GM23338 (cell line): ENCODE results near the gene LAMA4. TPM values are rescaled to one million over a fixed set of nuclear protein-coding genes. Genes with fewer than 3 reads are reported as not detected.

Experiments used
- ATAC-seq: fragments of 200-7000 bp; cut with Tn5 transposase; 3 replicates; pipeline ENCODE4 v1.9.1; 2020
- DNase-seq: peaks from one replicate; pipeline ENCODE4 v3.0.0-alpha.2; 2015; ENCODE audit warnings: low spot score
- H2AFZ ChIP-seq: fragments of 200-600 bp; sonication (generic); 2 replicates; pipeline ENCODE4 v1.8.0; 2016; ENCODE audit warnings: antibody characterized with exemption, mild to moderate bottlenecking, moderate library complexity
- H3F3A ChIP-seq: fragments of 200-600 bp; sonication (generic); replicated peaks from 2 replicates; pipeline ENCODE4 v1.8.0; 2017; ENCODE audit warnings: antibody characterized with exemption, mixed run types, low read depth
- H3K27ac ChIP-seq: fragments of 200-600 bp; sonication (generic); 2 replicates; pipeline ENCODE4 v1.6.1; 2016; ENCODE audit warnings: low read depth
- H3K27me3 ChIP-seq: fragments of 200-600 bp; sonication (generic); 2 replicates; pipeline ENCODE4 v1.8.0; 2016; ENCODE audit warnings: mild to moderate bottlenecking, mixed run types, moderate library complexity; ENCODE audit not compliant: insufficient read depth
- H3K36me3 ChIP-seq: fragments of 200-600 bp; sonication (generic); 2 replicates; pipeline ENCODE4 v1.8.0; 2016; ENCODE audit warnings: mild to moderate bottlenecking; ENCODE audit not compliant: insufficient read depth
- H3K4me1 ChIP-seq: fragments of 200-600 bp; sonication (generic); 2 replicates; pipeline ENCODE4 v1.8.0; 2016; ENCODE audit warnings: mild to moderate bottlenecking, moderate library complexity; ENCODE audit not compliant: insufficient read depth
- H3K4me2 ChIP-seq: fragments of 200-600 bp; sonication (generic); 2 replicates; pipeline ENCODE4 v1.7.1; 2017; ENCODE audit warnings: mixed run types
- H3K4me3 ChIP-seq: fragments of 200-600 bp; sonication (generic); 2 replicates; pipeline ENCODE4 v1.6.1; 2016; ENCODE audit warnings: mixed run types
- H3K79me2 ChIP-seq: fragments of 200-600 bp; sonication (generic); replicated peaks from 2 replicates; pipeline ENCODE4 v1.8.0; 2017; ENCODE audit warnings: mild to moderate bottlenecking; ENCODE audit not compliant: insufficient read depth
- H3K9me2 ChIP-seq: fragments of 200-600 bp; sonication (generic); 2 replicates; pipeline ENCODE4 v1.8.0; 2017; ENCODE audit not compliant: insufficient read depth
- H4K20me1 ChIP-seq: fragments of 200-600 bp; sonication (generic); replicated peaks from 2 replicates; pipeline ENCODE4 v1.8.0; 2017; ENCODE audit warnings: mild to moderate bottlenecking; ENCODE audit not compliant: insufficient read depth
- H3K27ac Mint-ChIP-seq: 2 replicates; pipeline ENCODE4 v1.8.0; 2020; ENCODE audit warnings: inconsistent platforms, mild to moderate bottlenecking, moderate library complexity, mixed read lengths
- H3K27me3 Mint-ChIP-seq: 3 replicates; pipeline ENCODE4 v1.8.0; 2022; ENCODE audit warnings: low read depth, mild to moderate bottlenecking, moderate library complexity, mixed read lengths, inconsistent platforms; ENCODE audit not compliant: insufficient read depth, poor library complexity
- H3K36me3 Mint-ChIP-seq: 3 replicates; pipeline ENCODE4 v1.8.0; 2021; ENCODE audit warnings: low read depth, mild to moderate bottlenecking, inconsistent platforms, moderate library complexity, mixed read lengths
- H3K4me1 Mint-ChIP-seq: 3 replicates; pipeline ENCODE4 v1.8.0; 2020; ENCODE audit warnings: mild to moderate bottlenecking, inconsistent platforms, mixed read lengths
- H3K4me3 Mint-ChIP-seq: 3 replicates; pipeline ENCODE4 v1.8.0; 2021; ENCODE audit warnings: moderate library complexity, mild to moderate bottlenecking, inconsistent platforms, mixed read lengths
- H3K9me3 Mint-ChIP-seq: 3 replicates; pipeline ENCODE4 v1.8.0; 2020; ENCODE audit warnings: moderate library complexity, mild to moderate bottlenecking, inconsistent platforms, mixed read lengths
- CREB1 ChIP-seq: fragments of 250-450 bp; sonication (Bioruptor Pico); IDR thresholded peaks from 2 replicates; pipeline ENCODE4 v1.5.0; 2020; ENCODE audit warnings: low read depth, mild to moderate bottlenecking, moderate library complexity
- CTCF ChIP-seq, 2 experiments: fragments of 200-600 bp in 1 of 2; sonication (generic) in 1 of 2; conservative IDR thresholded peaks; 2 replicates each; pipeline versions ENCODE4 v1.5.1 to v1.6.1; 2016 to 2017; ENCODE audit warnings: antibody characterized with exemption in 2 of 2, low read depth in 2 of 2, mild to moderate bottlenecking in 2 of 2, moderate library complexity in 1 of 2
- ETS1 ChIP-seq: IDR thresholded peaks from 2 replicates; pipeline ENCODE4 v1.6.1; 2016; ENCODE audit warnings: antibody characterized with exemption
- EZH2 ChIP-seq: fragments of 200-600 bp; sonication (generic); IDR thresholded peaks from one replicate; pipeline ENCODE4 v1.8.0; 2017; ENCODE audit warnings: antibody characterized with exemption, mild to moderate bottlenecking, low read depth; ENCODE audit not compliant: unreplicated experiment
- EZH2phosphoT487 ChIP-seq: fragments of 200-600 bp; sonication (generic); IDR thresholded peaks from one replicate; pipeline ENCODE4 v1.8.1; 2018; ENCODE audit warnings: antibody characterized with exemption; ENCODE audit not compliant: unreplicated experiment
- JUNB ChIP-seq: IDR thresholded peaks from one replicate; pipeline ENCODE4 v1.6.1; 2016; ENCODE audit warnings: antibody characterized with exemption; ENCODE audit not compliant: unreplicated experiment
- NANOG ChIP-seq: IDR thresholded peaks from 2 replicates; pipeline ENCODE4 v1.6.1; 2016; ENCODE audit warnings: antibody characterized with exemption, borderline replicate concordance
- POLR2AphosphoS5 ChIP-seq: IDR thresholded peaks from 2 replicates; pipeline ENCODE4 v1.6.1; 2016; ENCODE audit warnings: antibody characterized with exemption, low read depth
- REST ChIP-seq: IDR thresholded peaks from one replicate; pipeline ENCODE4 v1.6.1; 2018; ENCODE audit warnings: antibody characterized with exemption; ENCODE audit not compliant: unreplicated experiment
- STAT1 ChIP-seq: IDR thresholded peaks from one replicate; pipeline ENCODE4 v1.6.1; 2016; ENCODE audit warnings: antibody characterized with exemption; ENCODE audit not compliant: unreplicated experiment
- ZNF114 ChIP-seq: fragments of 250-450 bp; sonication (Bioruptor Pico); IDR thresholded peaks from 2 replicates; pipeline ENCODE4 v1.5.0; 2020; ENCODE audit warnings: mild to moderate bottlenecking, moderate library complexity
- ZNF331 ChIP-seq: fragments of 250-450 bp; sonication (Bioruptor Pico); IDR thresholded peaks from 2 replicates; pipeline ENCODE4 v1.5.0; 2020; ENCODE audit warnings: low read depth, mild to moderate bottlenecking, moderate library complexity
- ZNF462 ChIP-seq: fragments of 250-450 bp; sonication (Bioruptor Pico); IDR thresholded peaks from 2 replicates; pipeline ENCODE4 v1.5.0; 2020; ENCODE audit warnings: mild to moderate bottlenecking, moderate library complexity
- polyA plus RNA-seq: library from polyadenylated mRNA; unstranded; fragments of >200 nt; fragmentation: Nextera tagmentation; extraction: Ambion mirVana; gene quantifications from 2 replicates; pipeline ENCODE4 v1.2.1, GENCODE V29; 2016
- total RNA-seq: library from RNA; depleted of rRNA; stranded (reverse); fragments of >200 nt; shearing (Covaris generic); gene quantifications from 2 replicates; pipeline ENCODE4 v1.2.3, GENCODE V29; 2014

LAMA4 gene
- total and polyA plus RNA-seq, 2 experiments from 2014 or later: 1.7 to 2.8 TPM

- no peaks in the 10 kb centered on the region for H3F3A ChIP-seq
- H3K27me3 ChIP-seq: no peaks in the 10 kb centered on the region
- no peaks in the 10 kb centered on the region for H3K79me2 ChIP-seq
- no peaks in the 10 kb centered on the region for H3K9me3 Mint-ChIP-seq
- H3K27ac Mint-ChIP-seq: no peak overlapping the region
- no peak overlapping the region for H3K4me3 ChIP-seq
- H3K4me1 Mint-ChIP-seq: peaks cover 2% of the 10 kb centered on the region; the same call in 2 of the 3 replicates
- H2AFZ ChIP-seq: no peak overlapping the region
- H3K27me3 Mint-ChIP-seq: peaks cover 3% of the 10 kb centered on the region
- H4K20me1 ChIP-seq: no peaks in the 10 kb centered on the region
- no peaks in the 10 kb centered on the region for H3K36me3 ChIP-seq
- TF ChIP-seq ZNF462 (CRISPR knock-in tag) (no peak), EZH2 (no peak), STAT1 (no peak), NANOG (no peak), CTCF (conservative IDR thresholded peaks at IDR 0.05; ENCODE audit: low read depth in 2 of 2) (no peak), ZNF114 (no peak), EZH2phosphoT487 (no peak), CREB1 (CRISPR knock-in tag) (no peak), POLR2AphosphoS5 (no peak), ZNF331 (no peak), REST (no peak), ETS1 (no peak), JUNB (no peak)
- no peak overlapping the region for H3K27ac ChIP-seq
- 0 out of 2 replicates have a peak, but pooled peaks cover 4% of the 10 kb centered on the region for H3K9me2 ChIP-seq
- no peaks in the 10 kb centered on the region for H3K4me1 ChIP-seq
- H3K4me3 Mint-ChIP-seq: no peak overlapping the region
- no peak for ATAC-seq
- DNase-seq: no peak
- no peak overlapping the region for H3K4me2 ChIP-seq
- H3K36me3 Mint-ChIP-seq: no peaks in the 10 kb centered on the region
These were observed 43.8 kb upstream of the LAMA4 start for GRCh38 chr6:112298021-112298745.
